ENCODE results near the gene SNAP29. TPM values are rescaled to one million over a fixed set of nuclear protein-coding genes. Genes with fewer than 3 reads are reported as not detected.

The SNAP29 gene
- total and polyA plus RNA-seq, 9 of the 15 experiments (the other 6 are each of a cell fraction or from before 2014, with no cell fraction given) = 19.5 to 250 (median 75.9) TPM

DNA sequence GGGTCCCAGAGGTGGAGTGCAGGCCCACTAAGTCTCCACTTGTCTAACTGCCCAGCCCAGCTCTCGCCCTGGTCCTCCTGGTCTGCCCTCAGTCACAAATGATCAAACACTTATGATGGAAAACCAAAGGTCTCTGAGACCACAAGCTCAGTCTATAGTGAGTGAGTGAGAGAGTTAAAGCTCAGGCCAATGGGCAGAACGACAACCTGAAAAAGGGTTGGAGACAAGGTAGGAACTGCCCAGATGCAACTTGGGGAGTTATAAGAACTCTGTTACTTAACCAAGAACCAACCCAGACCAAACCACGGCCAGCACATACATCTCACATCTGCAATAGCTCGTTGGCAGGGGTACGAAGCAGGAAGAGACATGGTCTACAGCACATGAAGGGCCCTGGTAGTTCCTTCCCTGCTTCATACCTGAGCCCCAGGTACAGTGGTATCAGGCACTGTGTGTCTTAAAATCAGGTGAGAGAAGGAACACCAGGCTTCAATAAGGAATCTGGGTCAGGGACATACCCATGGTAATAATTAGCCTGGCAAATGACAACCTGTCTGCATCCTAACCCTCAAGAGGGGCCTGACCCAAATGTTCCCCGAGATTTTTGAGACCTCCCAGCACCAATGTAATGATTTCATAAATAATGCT is 49.1 kb upstream of the SNAP29 start (continued):
- TF ChIP-seq SAP30 (IDR thresholded peaks at IDR 0.05; ENCODE audit: borderline replicate concordance, insufficient read depth, low read depth, low read length, poor library complexity, severe bottlenecking) = no peak
- no peak for TF ChIP-seq JUN (IDR thresholded peaks at IDR 0.05; ENCODE audit: borderline replicate concordance, low read depth, low read length)
- TF ChIP-seq JUN (CRISPR knock-in tag; IDR thresholded peaks at IDR 0.05; ENCODE audit: borderline replicate concordance) = peak; percentile 60; the same call in 1 of the 2 replicates
- TF ChIP-seq ZNF431 (CRISPR knock-in tag; IDR thresholded peaks at IDR 0.05) = no peak
- TF ChIP-seq KAT8 (IDR thresholded peaks at IDR 0.05; ENCODE audit: low read depth) = no peak

DNA sequence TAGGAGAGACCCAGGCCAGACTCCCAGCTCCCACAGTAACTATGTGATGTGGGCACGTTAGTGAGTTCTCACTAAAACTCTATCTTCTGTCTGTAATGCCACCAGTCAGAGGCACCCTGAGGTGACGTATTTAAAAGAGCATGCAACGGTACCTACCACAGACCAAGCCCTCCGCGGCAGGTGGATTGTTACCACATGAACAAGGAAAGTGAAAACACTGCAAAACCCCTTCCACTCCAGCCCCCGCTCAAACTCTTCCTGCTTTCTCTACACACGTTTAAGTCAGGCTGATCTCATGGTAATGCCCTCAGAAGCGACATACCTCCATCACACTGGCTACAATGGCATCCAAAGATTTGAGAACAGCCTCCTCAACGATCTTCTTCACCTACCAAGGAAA is 48.2 kb upstream of the SNAP29 start:
- Histone ChIP-seq H3K4me2 (ENCODE audit: insufficient read depth, low read length) (no peak overlapping the region), H3K9me3 (replicated peaks; ENCODE audit: control insufficient read depth, insufficient read depth, low read depth, low read length) (no peaks in the 10 kb centered on the region), H3K9me1 (ENCODE audit: control insufficient read depth, insufficient read depth, low read length) (no peaks in the 10 kb centered on the region), H3K36me3 (ENCODE audit: control insufficient read depth, insufficient read depth, low read length) (peaks cover 77% of the 10 kb centered on the region), H3K79me2 (ENCODE audit: control insufficient read depth, insufficient read depth, low read length) (no peaks in the 10 kb centered on the region), H3K9ac (ENCODE audit: insufficient read depth in 1 of 2, low read depth in 2 of 2, low read length in 2 of 2) (no peak overlapping the region), H2AFZ (ENCODE audit: low read depth, low read length) (no peak overlapping the region), H3K27me3 (ENCODE audit: control insufficient read depth in 2 of 2, insufficient read depth in 2 of 2, low read length in 2 of 2) (no peaks in the 10 kb centered on the region), H3K4me3 (no peak overlapping the region), H3K4me1 (replicated peaks in 1 of 2; ENCODE audit: control insufficient read depth in 2 of 2, insufficient read depth in 2 of 2, low read length in 2 of 2) (peaks cover 3 to 13% of the 10 kb centered on the region in 2 experiments; a peak in 3 of 5 replicates), H3K27ac (ENCODE audit: extremely low read depth, low read depth, low read length) (no peak overlapping the region), H4K20me1 (replicated peaks; ENCODE audit: control insufficient read depth, insufficient read depth, low read length) (peaks cover 5% of the 10 kb centered on the region; the same call in 1 of the 2 replicates)
- ChIA-PET POLR2A (interaction anchor here (0.9 to 15.3 kb wide), 9 partner anchors 8 to 188 kb away, joined by 3 to 172 read pairs (median 3); partner anchors contain the start of gene CRKL), CTCF (ENCODE audit: low intra/inter-chr PET ratio) (no interaction called here)
- FAIRE-seq (no peak), ATAC-seq (no peak), DNase-seq (ENCODE audit: extremely low read depth in 1 of 4, low spot score in 3 of 4) (no peak)
- no TSS peak for BruUV-seq (replicated peaks)
- 67% methylated on average over 9 of the region's 9 CpGs for WGBS (ENCODE audit: insufficient coverage, low coverage, missing lambda C conversion rate)
- in situ Hi-C loops (cut with MboI) = no loop called here
- intact Hi-C loops (cut with micrococcal nuclease) = no loop called here
- TF ChIP-seq RBM25 (IDR thresholded peaks at IDR 0.05; ENCODE audit: low read depth, low read length, severe bottlenecking) = no peak
- TF ChIP-seq TEAD4 (IDR thresholded peaks at IDR 0.05; ENCODE audit: low read length) = no peak
- 0 out of 2 replicates have a peak, but pooled peaks have one; percentile 52 for TF ChIP-seq TEAD4 (CRISPR knock-in tag; IDR thresholded peaks at IDR 0.05; ENCODE audit: borderline replicate concordance)
- no peak for TF ChIP-seq ZNF79 (CRISPR knock-in tag; IDR thresholded peaks at IDR 0.05; ENCODE audit: low read depth)
- no peak for TF ChIP-seq IRF9 (tag; IDR thresholded peaks at IDR 0.05)
- TF ChIP-seq SREBF2 (CRISPR knock-in tag; IDR thresholded peaks at IDR 0.05) = no peak
- TF ChIP-seq HMG20A (CRISPR knock-in tag; conservative IDR thresholded peaks at IDR 0.05) = no peak
- no peak for TF ChIP-seq ZNF253 (CRISPR knock-in tag; conservative IDR thresholded peaks at IDR 0.05)
- no peak for TF ChIP-seq SMARCA5 (IDR thresholded peaks at IDR 0.05)
- TF ChIP-seq ZC3H4 (CRISPR knock-in tag; IDR thresholded peaks at IDR 0.05; ENCODE audit: borderline replicate concordance) = no peak
- no peak for TF ChIP-seq ZNF609 (CRISPR knock-in tag; IDR thresholded peaks at IDR 0.05; ENCODE audit: borderline replicate concordance)
